ENCODE measurements around the gene CLCF1.

The CLCF1 gene

GRCh38 chr11:67397986-67398660 lies 24.7 kb upstream of the CLCF1 start:
- Histone ChIP-seq H3K4me2 (no peak overlapping the region), H2AFZ (ENCODE audit: low read depth) (no peak overlapping the region), H3K9ac (no peak overlapping the region), H3K79me2 (ENCODE audit: insufficient read depth, low read depth) (peaks cover 13% of the 10 kb centered on the region), H4K20me1 (ENCODE audit: insufficient read depth) (no peaks in the 10 kb centered on the region), H3K27ac (no peak overlapping the region), H3K4me1 (ENCODE audit: low read depth, poor library complexity, severe bottlenecking) (peaks cover 7% of the 10 kb centered on the region), H3K27me3 (ENCODE audit: insufficient read depth, low read depth) (no peaks in the 10 kb centered on the region), H3K4me3 (IDR thresholded peaks at IDR 0.05; ENCODE audit: insufficient read depth, low read depth, low read length) (no peak overlapping the region), H3K36me3 (ENCODE audit: insufficient read depth) (no peaks in the 10 kb centered on the region)
- no peak for TF ChIP-seq CTCF (conservative IDR thresholded peaks at IDR 0.05; ENCODE audit: low read depth, low read length)

GRCh38 chr11:67397536-67397935 lies 24.1 kb upstream of the CLCF1 start:
- Histone ChIP-seq H3K36me3 (ENCODE audit: insufficient read depth) (no peaks in the 10 kb centered on the region), H3K27ac (no peak overlapping the region)

DNA sequence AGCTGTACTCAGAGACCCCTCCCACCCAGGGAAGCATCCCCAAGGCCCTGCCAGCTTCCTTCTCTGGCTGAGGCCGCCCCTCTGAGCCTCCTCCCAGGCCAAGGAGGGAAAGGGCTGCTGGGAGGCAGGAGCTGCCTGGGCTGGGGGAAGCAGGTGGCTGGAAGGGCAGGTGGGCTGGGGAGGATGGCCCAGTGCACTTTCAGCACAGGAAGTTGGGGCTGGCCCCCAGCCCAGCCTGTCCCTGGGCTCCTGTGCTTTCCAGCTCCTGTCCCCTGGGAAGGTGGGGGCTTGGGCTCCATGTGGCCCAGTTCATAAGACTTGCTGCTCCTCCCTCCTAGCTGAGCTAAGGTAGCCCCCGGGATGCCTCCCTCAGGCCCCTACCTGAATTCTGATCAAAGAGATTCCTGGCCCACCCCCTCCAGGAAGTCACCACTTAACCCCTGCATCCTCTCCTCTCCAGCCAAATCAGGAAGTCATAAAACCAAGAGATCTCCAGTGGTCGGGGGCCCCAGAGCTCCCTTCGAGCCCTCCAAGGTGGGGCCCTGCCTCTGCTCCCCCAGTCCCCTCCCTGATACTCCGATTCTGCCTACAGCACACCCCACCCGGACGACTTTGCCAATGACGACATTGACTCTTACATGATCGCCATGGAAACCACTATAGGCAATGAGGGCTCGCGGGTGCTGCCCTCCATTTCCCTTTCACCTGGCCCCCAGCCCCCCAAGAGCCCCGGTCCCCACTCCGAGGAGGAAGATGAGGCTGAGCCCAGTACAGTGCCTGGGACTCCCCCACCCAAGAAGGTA lies 23.4 kb upstream of the CLCF1 start:
- Histone ChIP-seq H3K4me1 (ENCODE audit: low read depth, poor library complexity, severe bottlenecking) (peaks cover 4% of the 10 kb centered on the region), H3K27ac (no peak overlapping the region), H3K9ac (no peak overlapping the region), H3K4me3 (IDR thresholded peaks at IDR 0.05; ENCODE audit: insufficient read depth, low read depth, low read length) (no peak overlapping the region), H4K20me1 (ENCODE audit: insufficient read depth) (no peaks in the 10 kb centered on the region), H2AFZ (ENCODE audit: low read depth) (no peak overlapping the region), H3K36me3 (ENCODE audit: insufficient read depth) (no peaks in the 10 kb centered on the region), H3K79me2 (ENCODE audit: insufficient read depth, low read depth) (peaks cover 17% of the 10 kb centered on the region), H3K27me3 (ENCODE audit: insufficient read depth, low read depth) (no peaks in the 10 kb centered on the region), H3K4me2 (no peak overlapping the region)
- TF ChIP-seq CTCF (conservative IDR thresholded peaks at IDR 0.05; ENCODE audit: low read depth, low read length), result no peak

More at GRCh38 chr11:67397536-67397935, 24.1 kb upstream of the CLCF1 start:
- peaks cover 16% of the 10 kb centered on the region for H3K79me2 ChIP-seq (ENCODE audit: insufficient read depth, low read depth)
- TF ChIP-seq CTCF (conservative IDR thresholded peaks at IDR 0.05; ENCODE audit: low read depth, low read length), result no peak
- no peak overlapping the region for H3K9ac ChIP-seq
- no peak overlapping the region for H2AFZ ChIP-seq (ENCODE audit: low read depth)
- no peaks in the 10 kb centered on the region for H3K27me3 ChIP-seq (ENCODE audit: insufficient read depth, low read depth)
- H3K4me3 ChIP-seq (IDR thresholded peaks at IDR 0.05; ENCODE audit: insufficient read depth, low read depth, low read length), result no peak overlapping the region
- H3K4me2 ChIP-seq, result no peak overlapping the region
- H3K4me1 ChIP-seq (ENCODE audit: low read depth, poor library complexity, severe bottlenecking), result peaks cover 10% of the 10 kb centered on the region
- H4K20me1 ChIP-seq (ENCODE audit: insufficient read depth), result no peaks in the 10 kb centered on the region

- no peak overlapping the region for H2AFZ ChIP-seq (ENCODE audit: low read depth)
- H3K27me3 ChIP-seq (ENCODE audit: insufficient read depth, low read depth), result no peaks in the 10 kb centered on the region
- no peak overlapping the region for H3K4me2 ChIP-seq
- H3K4me3 ChIP-seq (IDR thresholded peaks at IDR 0.05; ENCODE audit: insufficient read depth, low read depth, low read length), result no peak overlapping the region
- no peak for TF ChIP-seq CTCF (conservative IDR thresholded peaks at IDR 0.05; ENCODE audit: low read depth, low read length)
- peaks cover 4% of the 10 kb centered on the region for H3K4me1 ChIP-seq (ENCODE audit: low read depth, poor library complexity, severe bottlenecking)
- H3K36me3 ChIP-seq (ENCODE audit: insufficient read depth), result no peaks in the 10 kb centered on the region
- no peaks in the 10 kb centered on the region for H4K20me1 ChIP-seq (ENCODE audit: insufficient read depth)
- peaks cover 15% of the 10 kb centered on the region for H3K79me2 ChIP-seq (ENCODE audit: insufficient read depth, low read depth)
- no peak overlapping the region for H3K9ac ChIP-seq
- no peak overlapping the region for H3K27ac ChIP-seq
Observed at GRCh38 chr11:67396259-67396581, 22.8 kb upstream of the CLCF1 start.
